Measurements from ENCODE around the gene PHF20. TPM values are rescaled to one million over a fixed set of nuclear protein-coding genes. Genes with fewer than 3 reads are reported as not detected.

PHF20 gene
- total RNA-seq, 4 donors from 2014 or later: 16.1 to 92.4 (median 29.3) TPM

DNA sequence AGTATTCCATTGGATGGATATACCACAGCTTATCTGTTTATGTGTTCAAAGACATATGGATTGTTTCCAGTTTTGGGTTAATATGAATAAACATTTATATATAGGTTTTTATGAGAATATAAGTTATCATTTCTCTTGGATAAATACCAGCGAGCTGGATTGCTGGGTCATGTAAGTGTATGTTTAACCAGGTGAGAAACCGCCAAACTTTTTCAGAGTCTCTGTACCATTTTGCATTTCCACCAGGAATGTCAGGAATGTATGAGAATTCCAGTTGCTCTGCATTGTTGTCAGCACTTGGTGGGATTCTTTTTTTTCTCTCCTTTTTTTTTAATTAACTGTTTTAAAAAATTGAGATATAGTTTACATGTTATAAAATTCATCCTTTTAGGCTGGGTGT is 52.1 kb downstream of the PHF20 start:
- no peak overlapping the region for H3K4me3 ChIP-seq
- H3K36me3 ChIP-seq: no peaks in the 10 kb centered on the region
- no peak for DNase-seq
- TF ChIP-seq, protein P1, sequence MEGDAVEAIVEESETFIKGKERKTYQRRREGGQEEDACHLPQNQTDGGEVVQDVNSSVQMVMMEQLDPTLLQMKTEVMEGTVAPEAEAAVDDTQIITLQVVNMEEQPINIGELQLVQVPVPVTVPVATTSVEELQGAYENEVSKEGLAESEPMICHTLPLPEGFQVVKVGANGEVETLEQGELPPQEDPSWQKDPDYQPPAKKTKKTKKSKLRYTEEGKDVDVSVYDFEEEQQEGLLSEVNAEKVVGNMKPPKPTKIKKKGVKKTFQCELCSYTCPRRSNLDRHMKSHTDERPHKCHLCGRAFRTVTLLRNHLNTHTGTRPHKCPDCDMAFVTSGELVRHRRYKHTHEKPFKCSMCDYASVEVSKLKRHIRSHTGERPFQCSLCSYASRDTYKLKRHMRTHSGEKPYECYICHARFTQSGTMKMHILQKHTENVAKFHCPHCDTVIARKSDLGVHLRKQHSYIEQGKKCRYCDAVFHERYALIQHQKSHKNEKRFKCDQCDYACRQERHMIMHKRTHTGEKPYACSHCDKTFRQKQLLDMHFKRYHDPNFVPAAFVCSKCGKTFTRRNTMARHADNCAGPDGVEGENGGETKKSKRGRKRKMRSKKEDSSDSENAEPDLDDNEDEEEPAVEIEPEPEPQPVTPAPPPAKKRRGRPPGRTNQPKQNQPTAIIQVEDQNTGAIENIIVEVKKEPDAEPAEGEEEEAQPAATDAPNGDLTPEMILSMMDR (IDR thresholded peaks at IDR 0.05): no peak
- no peak for TF ChIP-seq POLR2A (IDR thresholded peaks at IDR 0.05)
- H3K27ac ChIP-seq: no peak overlapping the region
- no peaks in the 10 kb centered on the region for H3K9me3 ChIP-seq
- H3K4me1 ChIP-seq: peaks cover 0 to 7% (median 0%) of the 10 kb centered on the region in 4 donors
- H3K27me3 ChIP-seq: no peaks in the 10 kb centered on the region

DNA sequence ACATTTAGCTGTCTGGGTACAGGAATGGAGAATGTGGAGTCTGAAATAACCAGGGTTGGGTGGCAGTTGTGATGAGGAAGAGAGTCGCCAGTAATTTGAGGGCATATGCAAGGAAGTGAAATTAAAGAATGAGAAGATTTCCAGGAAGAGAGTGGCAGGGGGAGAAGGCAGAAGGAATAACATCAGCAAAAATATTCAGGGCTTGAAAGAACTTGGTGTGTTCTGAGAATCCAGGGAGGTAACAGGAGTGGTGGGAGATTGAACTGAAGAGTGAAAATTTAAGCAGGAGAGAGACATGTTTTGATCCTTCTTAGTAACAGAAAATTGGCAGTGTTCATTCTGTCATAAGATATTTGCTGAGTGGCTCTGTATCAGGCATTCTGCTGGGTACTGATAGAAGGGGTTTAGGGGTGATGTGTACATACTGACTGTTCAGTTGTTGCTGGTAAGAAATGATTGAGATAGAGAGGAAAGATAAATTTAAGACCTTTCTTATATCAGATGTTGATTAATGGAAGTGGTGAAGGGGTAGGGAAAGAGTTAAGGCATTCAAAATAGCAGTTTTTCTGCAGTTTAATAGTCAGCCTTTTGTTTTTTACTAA is 54.7 kb downstream of the PHF20 start:
- Histone ChIP-seq H3K4me1 (no peaks in the 10 kb centered on the region), H3K9me3 (no peaks in the 10 kb centered on the region), H3K4me3 (no peak overlapping the region), H3K27me3 (no peaks in the 10 kb centered on the region), H3K36me3 (no peaks in the 10 kb centered on the region), H3K27ac (no peak overlapping the region)
- TF ChIP-seq, protein P1 (IDR thresholded peaks at IDR 0.05): no peak
- TF ChIP-seq POLR2A (IDR thresholded peaks at IDR 0.05): no peak
- no peak for DNase-seq

DNA sequence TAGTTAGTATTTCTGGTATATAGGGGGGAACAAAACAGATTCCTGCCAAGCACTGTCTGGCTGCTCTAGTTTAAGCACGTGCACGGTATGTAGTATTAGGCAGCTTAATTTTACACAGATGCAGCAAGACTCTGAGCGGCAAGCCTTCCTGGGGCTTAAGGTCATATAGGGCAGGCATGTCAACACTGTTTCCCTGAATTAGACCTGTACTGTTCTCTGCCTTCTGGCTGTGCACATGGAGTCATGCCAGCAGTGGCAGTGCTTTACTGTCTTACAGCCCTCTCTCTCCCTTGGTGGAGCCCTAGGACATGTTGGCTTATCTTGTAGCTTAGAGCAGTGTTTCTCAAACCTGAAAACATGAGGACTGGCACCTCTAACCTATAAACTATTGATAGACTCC is 56.6 kb downstream of the PHF20 start:
- H3K4me3 ChIP-seq: no peak overlapping the region
- TF ChIP-seq, protein P1 (IDR thresholded peaks at IDR 0.05): no peak
- TF ChIP-seq POLR2A (IDR thresholded peaks at IDR 0.05): no peak
- no peak overlapping the region for H3K27ac ChIP-seq
- H3K27me3 ChIP-seq: no peaks in the 10 kb centered on the region
- no peak for DNase-seq
- H3K9me3 ChIP-seq: no peaks in the 10 kb centered on the region
- no peaks in the 10 kb centered on the region for H3K36me3 ChIP-seq
- H3K4me1 ChIP-seq: no peaks in the 10 kb centered on the region

DNA sequence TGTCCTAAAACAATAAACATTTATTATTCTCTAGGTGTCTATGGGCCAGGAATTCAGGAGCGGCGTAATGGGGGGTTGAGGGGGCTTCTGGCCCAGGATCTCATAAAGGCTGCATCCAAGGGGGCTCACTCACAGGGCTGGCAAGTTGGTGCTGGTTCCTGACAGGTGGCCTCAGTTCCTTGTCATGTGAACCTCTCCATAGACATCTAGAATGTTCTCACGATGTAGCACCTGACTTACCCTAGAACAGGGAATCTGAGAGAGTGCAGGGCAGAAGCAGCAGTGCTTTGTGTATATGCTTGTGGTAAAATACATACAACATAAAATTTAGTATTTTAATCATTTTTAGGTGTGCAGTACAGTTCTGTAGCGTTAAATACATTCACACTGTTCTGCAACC is 57.1 kb downstream of the PHF20 start:
- Histone ChIP-seq H3K4me3 (no peak overlapping the region), H3K27me3 (no peaks in the 10 kb centered on the region), H3K27ac (no peak overlapping the region), H3K9me3 (no peaks in the 10 kb centered on the region), H3K36me3 (no peaks in the 10 kb centered on the region), H3K4me1 (no peaks in the 10 kb centered on the region)
- no peak for DNase-seq
- TF ChIP-seq, protein P1 (IDR thresholded peaks at IDR 0.05): no peak
- no peak for TF ChIP-seq POLR2A (IDR thresholded peaks at IDR 0.05)

DNA sequence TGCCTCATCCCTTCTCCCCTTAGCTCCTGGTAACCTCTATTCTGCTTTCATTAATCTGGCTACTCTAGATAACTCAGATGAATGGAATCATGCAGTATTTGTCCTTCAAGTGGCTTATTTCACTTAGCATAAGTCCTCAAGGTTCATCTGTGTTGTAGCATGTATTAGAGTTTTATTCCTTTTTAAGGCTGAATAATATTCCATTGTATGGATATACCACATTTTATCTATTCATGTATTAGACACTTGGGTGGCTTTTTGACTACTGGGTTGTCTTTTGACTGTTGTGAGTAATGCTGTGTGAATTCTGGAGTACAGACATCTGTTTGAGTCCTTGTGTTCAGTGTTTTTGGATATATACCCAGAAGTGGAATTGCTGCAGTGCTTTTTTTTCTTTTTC is 58.4 kb downstream of the PHF20 start:
- H3K36me3 ChIP-seq: no peaks in the 10 kb centered on the region
- H3K27ac ChIP-seq: no peak overlapping the region
- H3K4me1 ChIP-seq: no peaks in the 10 kb centered on the region
- H3K9me3 ChIP-seq: no peaks in the 10 kb centered on the region
- no peak overlapping the region for H3K4me3 ChIP-seq
- H3K27me3 ChIP-seq: no peaks in the 10 kb centered on the region
- TF ChIP-seq POLR2A (IDR thresholded peaks at IDR 0.05): no peak
- TF ChIP-seq, protein P1 (IDR thresholded peaks at IDR 0.05): no peak
- no peak for DNase-seq

DNA sequence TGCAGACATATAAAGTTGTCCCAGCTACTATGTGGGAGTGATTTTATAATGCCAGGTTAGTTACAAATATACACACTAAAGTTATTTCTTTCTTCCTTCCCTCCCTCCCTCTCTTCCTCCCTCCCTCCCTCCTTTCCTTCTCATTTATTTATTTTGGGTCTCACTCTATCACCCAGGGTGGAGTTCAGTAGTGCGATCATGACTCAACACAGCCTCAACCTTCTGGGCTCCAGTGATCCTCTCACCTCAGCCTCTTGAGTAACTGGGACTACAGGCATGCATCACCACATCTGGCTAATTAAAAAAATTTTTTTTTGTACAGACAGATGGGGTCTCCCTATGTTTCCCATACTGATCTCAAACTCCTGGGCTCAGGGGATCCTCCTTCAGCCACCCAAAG is 59.2 kb downstream of the PHF20 start:
- no peak overlapping the region for H3K4me3 ChIP-seq
- no peaks in the 10 kb centered on the region for H3K4me1 ChIP-seq
- H3K9me3 ChIP-seq: no peaks in the 10 kb centered on the region
- H3K27ac ChIP-seq: no peak overlapping the region
- no peaks in the 10 kb centered on the region for H3K36me3 ChIP-seq
- no peak for DNase-seq
- TF ChIP-seq POLR2A (IDR thresholded peaks at IDR 0.05): no peak
- TF ChIP-seq, protein P1 (IDR thresholded peaks at IDR 0.05): no peak
- H3K27me3 ChIP-seq: no peaks in the 10 kb centered on the region
